Limb (tissue), 2 donors: ENCODE results near the gene WFDC12.

ENCODE experiments used
- DNase-seq, 2 donors: peaks; one replicate each; pipeline ENCODE4 v3.0.0-alpha.2; 2016; ENCODE audit errors: extremely low spot score in 2 of 2

The WFDC12 gene

GRCh38 chr20:45091366-45091765 lies 32.9 kb downstream of the WFDC12 start:
- DNase-seq: no peak

- no peak for DNase-seq
Observed at GRCh38 chr20:45090481-45090880, 33.8 kb downstream of the WFDC12 start.

DNA sequence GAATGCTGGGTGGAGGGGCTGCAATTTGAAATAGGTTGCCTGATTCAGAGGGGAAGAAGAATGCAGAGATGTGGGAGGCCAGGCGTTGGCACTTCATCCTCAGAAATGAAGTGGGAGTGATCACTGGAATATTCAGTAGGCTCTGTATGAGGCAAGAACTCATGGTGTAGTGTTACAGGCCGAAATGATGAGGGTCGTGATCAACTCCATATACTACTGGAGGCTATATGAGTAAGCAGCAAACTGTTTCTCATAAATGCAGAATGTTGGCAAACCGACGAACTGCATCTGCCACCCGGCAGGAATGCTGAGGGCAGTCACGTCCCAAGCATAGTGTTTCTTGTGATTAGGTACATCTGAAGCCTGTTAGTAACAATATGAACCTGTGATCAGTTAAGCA lies 36.0 kb downstream of the WFDC12 start:
- peak in 1 of 2 donors; percentile 32 for DNase-seq

DNA sequence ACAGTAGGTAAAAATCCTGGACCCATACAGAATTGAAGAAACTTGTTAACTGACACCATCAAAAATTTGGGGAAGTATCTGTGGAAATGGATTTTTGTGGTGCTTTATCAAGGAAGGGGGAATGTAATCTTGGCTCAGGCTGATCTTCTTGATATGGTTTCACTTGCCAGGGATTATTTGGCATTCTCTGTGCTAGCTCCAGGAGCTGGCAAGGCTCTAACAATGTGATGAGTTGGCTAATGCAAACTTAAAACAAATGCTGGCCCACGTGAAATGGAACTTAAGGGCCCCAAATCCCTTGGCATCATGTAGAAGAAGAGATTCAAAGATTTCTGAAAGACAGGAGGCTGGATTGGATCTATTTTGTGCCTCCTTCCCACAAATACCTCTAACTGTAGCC lies 36.5 kb downstream of the WFDC12 start:
- DNase-seq: no peak

DNA sequence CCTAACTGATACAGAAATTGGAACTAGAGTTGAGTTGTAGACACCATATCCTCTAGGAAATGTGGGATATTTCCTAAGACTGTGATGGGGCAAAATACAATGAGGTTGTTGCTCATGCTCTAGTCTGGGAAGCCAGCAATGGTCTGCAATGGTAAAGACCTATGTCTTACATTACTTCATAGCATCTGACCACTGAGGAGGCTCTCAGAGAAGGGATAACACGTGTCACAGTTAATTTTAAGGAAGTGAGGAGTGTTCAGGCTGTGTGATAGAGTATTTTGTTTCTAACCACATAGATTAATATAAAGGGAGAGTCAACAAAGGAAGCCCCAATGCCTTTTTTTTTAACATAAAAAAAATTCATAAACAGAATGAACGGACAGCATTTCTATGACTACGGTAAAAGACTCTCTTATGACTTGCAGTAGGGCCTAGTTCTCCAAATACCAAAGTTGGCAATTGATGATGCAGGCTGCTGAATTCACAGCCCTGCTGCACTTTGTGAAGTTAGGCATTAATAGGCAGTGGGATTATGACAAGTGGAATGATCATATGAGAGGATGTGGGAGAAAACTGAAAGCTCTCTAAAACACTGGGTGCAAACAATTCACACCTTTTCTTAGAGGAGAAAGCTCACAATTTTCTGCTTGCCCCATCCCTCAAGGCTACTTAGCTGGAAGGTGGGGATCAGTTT lies 37.0 kb downstream of the WFDC12 start:
- no peak for DNase-seq

DNA sequence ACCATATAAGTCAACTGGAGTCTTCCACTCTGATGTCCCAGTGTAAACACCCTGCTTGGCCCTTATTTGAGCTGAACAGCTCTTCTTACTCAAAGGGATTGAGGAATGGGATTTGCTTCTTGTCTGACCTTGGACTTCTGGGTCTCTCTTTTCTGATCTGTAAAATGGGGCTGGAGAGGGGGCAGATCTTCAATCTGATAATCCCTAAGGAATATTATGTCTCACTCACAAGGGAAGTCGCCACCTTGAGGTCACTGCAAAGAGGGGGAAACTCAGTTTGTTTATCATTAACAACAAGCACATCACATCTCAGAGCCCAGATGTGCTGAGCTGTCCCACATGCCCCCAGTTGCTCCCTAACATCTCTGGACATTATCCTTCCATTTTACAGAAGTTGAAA lies 38.4 kb downstream of the WFDC12 start:
- DNase-seq: no peak

DNA sequence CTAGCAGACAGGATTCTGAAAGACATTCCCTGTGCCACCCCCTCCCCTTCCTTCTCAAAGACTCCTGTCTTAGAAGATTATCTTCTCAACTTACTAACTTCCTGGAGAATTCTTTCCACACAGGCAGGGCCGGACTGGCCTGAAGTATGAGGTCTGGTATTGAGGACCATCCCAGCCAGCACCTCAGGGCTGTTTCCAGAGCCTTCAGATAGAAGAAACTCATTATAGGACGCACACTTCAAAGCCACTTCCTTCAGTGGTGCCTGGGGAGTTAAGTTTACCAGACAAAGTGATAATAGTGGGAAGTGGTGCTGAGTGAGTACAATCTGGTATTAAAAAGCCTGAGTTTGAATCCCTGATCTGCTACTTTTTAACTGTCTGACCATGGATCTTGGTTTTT lies 39.0 kb downstream of the WFDC12 start:
- no peak for DNase-seq

- DNase-seq: no peak
Observed at GRCh38 chr20:45083127-45083526, 41.1 kb downstream of the WFDC12 start.

DNA sequence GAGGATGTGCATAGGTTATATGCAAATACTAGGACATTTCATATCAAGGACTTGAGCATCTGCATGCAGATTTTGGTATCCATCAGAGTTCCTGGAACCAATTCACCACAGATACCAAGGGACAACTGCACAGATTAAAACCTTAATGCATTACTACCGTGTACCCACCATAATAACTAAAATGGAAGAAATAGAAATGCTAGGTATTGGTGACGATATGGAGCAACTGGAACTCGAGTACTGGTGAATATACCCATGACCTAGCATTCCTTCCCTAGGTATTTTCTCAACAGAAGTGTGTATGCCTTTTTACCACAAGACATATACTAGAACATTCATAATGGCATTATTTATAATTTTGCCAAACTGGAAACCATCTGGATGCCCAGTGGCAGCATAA lies 41.8 kb downstream of the WFDC12 start:
- DNase-seq: no peak

GRCh38 chr20:45080867-45081624 lies 43.2 kb downstream of the WFDC12 start:
- DNase-seq: no peak

DNA sequence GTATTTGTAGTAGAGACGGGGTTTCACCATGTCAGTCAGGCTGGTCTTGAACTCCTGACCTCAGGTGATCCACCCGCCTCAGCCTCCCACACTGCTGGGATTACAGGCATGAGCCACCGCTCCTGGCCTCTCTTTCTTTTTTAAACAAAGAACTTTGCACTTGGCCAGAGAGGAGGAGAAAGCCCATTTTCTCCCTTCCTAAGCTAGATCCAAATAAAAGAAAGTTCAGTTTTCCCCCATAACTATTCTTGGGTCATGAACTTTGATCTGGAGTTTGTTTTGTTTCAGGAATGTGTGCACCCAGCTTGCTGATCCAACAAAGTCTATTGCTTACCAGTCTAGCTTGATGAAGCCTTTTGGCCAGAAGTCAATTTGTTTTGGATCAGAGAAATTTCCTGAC lies 46.7 kb downstream of the WFDC12 start:
- DNase-seq: no peak
